DMS53 treated with DMSO at 0.1 percent for 48 hours (cell line): ENCODE data around the gene NUDT15.
"Not testable (repeated sequence)": the region's sequence is repeated elsewhere in the genome, so short reads cannot be mapped to it uniquely, and the experiment has no call there.

ENCODE experiments used
- DNase-seq: peaks from one replicate; lab custom pipeline; 2025; ENCODE audit not compliant: unreplicated experiment; lab: John Stamatoyannopoulos, UW

The NUDT15 gene

DNA sequence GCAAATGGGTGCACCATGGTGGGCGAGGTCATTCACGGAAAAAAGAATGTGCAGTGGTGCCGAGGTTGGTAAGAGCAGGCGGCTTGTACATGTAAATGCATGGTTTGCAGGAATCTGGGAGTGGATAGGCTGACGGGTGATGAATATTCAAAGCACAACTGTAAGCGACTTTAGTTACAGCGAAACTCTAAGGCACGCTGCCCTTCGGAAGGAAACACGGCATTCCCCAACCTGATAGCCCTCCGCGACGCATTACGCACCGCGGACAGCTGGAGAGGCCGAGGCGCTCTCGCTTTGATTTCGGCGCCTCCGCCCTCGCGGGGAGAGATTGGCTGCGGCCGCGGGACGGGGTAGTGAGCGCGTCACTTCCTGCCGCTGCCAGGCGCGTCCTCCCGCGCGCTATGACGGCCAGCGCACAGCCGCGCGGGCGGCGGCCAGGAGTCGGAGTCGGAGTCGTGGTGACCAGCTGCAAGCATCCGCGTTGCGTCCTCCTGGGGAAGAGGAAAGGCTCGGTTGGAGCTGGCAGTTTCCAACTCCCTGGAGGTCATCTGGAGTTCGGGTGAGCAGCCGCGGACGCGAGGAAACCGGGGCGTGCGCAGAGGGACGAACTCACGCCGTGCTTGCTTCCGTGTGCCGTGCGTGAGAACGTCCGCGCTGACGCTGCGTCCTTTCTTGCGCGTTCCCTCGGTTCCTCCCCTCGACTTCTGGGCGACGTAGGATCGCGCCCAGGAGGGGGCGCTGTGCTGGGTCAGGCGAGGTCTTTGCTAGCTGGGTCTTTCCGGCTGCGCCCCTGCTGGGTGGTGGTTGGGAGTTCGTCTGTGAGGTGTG, at the start of gene NUDT15:
Gene NUDT15, plus strand, starts transcription at position 381 of the 828 bp plus-strand sequence. Its CDS starts 21 bp downstream, at position 402.
- DNase-seq: peak; percentile 84

DNA sequence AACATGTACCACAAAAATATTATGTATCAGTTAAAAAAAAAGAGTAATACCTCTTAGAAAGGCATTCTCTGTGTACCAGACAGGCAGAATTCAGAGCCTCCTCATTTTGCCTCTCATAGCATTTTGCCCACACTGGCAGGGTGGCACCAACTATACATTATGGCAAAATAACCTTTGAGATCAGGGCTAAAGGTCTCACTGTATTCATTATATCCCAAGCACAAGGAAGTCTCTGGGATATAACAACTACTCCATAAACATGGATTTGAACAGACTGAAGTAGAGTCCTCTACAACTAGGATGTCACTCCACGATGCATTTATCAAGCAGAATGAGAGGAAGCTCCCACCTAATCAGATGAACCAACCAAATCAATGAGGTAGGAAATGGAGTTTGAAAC, 47.1 kb upstream of the NUDT15 start:
- DNase-seq: no peak

DNA sequence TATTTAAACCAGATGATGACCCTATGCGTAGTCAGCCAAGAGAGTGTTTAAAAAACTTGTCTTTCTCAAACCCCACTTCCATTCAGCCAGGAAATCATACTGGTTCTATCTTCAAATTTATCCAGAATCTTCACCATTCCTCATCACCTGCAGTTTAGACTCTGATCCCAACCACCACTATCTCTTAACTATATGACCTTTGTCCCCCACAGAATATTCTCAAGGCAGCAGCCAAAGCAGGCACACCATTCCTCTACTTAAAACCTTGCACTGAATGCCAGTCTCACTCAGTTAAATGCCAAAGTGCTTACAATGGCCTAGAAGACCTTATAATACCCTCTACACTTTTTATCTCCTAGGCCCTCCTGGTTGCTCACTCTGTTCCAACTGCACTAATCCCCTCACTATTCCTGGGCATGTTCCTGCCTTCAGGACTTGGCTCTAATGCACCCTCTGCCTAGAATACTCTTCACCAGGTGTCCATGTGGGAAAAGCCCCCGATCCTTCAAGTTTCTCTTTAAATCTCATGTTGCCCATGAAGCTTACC, 46.5 kb upstream of the NUDT15 start:
- DNase-seq: no peak

DNA sequence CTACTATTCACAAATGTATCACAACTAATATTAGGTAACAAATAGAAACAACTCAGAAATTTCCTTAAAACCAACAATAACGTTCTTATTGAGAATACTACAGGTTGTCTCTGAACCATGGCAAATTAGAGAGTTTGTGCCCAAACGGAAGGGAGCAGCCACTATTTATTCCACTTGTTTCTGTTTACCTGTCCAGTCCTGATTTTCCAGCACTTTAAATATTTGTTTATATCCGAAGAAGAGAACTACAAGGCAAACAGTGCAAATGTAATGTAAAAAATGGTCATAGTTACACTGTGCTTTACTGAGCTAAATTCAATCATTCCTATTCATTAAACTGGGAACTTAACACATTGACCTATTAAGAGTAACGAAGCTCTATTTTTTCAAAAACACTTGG, 45.7 kb upstream of the NUDT15 start:
- DNase-seq: no peak

DNA sequence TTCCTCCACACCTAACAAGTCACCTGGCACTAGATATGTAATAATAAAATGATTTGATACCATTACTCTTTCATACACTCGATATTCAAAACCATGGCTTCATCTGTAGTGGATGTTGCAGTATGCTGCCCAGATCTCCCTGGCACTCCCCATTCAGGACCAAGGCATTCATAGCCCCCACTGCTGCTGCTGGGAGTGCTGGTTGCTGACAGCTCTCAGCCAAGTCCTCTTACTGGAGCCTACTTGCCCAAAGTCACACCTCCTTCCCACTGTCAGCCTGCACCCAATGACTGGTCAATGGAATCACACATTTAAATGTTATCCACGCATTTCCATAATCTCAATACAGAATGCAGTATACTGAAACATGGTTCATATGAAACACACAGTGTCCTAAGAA, 40.1 kb upstream of the NUDT15 start:
- DNase-seq: no peak

DNA sequence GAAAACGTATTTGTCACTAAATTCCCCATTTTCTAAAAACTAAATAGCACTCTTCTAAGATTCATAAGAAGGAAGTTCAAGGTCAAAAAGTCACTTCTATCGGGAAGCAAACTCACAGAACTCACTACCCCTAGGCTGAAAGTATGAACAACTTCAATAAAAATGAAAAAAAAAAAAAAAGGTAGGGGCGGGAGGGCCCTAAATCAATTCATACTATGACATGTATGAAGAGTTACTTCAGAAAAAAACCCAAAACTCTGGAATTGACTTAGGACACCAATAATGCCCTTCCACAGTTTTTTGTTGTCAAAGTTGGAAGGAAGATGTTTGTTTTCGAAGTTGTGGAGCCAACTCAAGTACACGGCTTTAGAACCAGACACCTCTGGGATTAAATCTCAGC, 37.6 kb upstream of the NUDT15 start:
- DNase-seq: no peak

DNA sequence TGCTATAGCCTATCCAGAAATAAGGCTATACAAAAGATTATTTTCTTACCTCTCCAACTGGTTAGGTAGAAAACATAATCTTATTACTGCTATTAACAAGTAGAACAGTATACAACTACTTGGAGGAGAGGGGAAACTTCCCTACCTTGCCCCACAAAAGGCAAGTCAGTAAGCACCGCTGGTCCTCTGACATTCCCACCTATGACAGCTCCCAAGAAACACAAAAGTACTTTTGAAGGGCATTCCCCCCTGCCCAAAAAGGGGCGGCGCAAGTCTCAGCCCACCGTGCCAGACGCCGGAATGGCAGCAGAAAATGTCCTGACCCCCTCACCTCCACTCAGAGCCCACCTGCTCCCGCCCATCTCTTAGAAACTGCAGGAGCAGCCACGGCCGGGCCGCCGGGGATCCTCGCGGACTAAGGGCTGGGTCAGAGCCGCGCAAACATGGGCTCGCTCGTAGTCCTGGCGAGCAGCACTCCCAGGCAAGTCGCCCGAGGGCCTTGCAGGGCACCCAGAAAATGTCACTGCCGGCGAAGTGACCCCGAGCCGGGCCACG, 36.9 kb upstream of the NUDT15 start:
- DNase-seq: no peak

DNA sequence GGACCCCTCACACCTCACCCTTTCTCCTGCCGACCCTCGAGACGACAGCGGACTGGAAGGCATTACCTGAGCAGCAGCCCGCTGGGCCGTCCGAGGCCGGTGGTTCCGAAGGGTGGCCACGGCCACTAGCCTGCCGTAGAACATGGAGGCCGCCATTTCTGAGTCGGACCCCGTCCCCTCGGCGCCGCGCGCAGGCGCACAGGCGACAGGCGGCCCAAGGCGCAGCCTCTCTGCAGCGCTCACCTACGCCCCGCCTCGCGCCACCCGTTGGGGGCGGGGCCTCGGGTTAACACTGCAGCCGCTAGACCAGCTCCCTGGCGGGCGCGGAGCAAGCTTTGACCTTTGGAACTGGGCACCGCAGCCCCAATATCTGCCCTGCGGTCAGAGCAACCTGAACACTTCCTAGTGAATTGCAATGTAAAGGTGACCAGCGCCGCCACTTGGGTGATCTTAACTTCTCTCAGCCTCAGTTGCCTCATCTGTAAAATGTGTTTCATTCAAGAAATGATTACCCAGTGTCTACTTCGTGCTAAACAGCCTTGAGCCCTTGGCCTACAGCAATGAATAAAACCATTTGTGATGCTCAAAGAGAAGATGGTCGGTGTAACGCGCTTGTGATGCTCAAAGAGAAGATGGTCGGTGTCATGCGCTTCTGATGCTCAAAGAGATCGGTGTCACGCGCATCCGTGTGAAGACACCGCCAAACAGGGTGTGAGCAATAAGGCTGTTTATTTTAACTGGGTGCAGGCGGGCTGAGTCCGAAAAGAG, 36.2 kb upstream of the NUDT15 start, which contains the start of gene SUCLA2:
Gene SUCLA2, minus strand, starts transcription at position 160 of the 768 bp plus-strand sequence. Its CDS starts 4 bp downstream, at position 156.
- DNase-seq: peak; percentile 58

DNA sequence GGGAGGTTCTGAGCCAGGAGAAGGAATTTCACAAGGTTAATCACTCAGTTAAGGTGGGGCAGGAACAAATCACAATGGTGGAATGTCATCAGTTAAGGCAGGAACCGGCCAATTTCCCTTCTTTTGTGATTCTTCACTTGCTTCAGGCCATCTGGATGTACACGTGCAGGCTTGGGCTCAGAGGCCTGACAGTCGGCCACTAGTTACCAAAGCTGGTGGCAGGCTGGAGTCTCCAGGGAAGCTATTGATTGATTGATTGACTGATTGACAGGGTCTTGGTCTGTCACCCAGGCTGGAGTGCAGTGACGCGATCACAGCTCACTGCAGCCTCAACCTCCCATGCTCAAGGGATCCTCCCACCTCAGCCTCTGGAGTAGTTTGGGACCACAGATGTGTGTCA, 35.5 kb upstream of the NUDT15 start:
- DNase-seq: not testable (repeated sequence)

DNA sequence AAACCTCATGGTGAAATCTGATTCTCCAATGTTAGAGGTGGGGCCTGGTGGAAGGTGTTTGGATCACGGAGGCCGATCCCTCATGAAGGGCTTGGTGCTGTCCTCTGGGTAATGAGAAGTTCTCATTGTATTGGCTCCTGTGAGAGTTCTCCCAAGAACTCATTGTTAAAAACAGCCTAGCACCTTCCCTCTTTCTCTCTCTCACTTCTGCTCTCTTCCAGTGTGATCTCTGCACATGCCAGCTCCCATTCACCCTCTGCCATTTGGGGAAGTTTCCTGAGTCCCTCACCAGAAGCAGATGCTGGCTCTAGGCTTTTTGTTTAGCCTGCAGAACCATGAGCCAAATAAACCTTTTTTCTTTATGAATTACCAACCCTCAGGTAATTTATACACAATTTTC, 33.3 kb upstream of the NUDT15 start:
- DNase-seq: no peak

DNA sequence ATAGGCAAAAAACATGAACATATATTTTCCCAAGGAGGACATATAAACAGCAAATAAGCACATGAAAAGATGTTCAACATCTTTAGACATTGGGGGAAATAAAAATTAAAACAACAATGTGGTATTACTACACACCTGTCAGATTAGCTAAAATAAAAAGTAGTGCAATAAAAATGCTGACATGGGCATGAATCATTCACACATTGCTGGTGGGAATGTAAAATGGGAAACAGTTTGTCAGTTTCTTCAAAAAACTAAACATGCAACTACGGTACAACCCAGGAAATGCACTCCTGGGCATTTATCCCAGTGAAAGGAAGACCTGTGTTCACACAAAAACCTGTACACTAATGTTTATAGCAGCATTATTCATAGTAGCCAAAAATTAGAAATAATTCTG, 31.1 kb upstream of the NUDT15 start:
- DNase-seq: no peak

DNA sequence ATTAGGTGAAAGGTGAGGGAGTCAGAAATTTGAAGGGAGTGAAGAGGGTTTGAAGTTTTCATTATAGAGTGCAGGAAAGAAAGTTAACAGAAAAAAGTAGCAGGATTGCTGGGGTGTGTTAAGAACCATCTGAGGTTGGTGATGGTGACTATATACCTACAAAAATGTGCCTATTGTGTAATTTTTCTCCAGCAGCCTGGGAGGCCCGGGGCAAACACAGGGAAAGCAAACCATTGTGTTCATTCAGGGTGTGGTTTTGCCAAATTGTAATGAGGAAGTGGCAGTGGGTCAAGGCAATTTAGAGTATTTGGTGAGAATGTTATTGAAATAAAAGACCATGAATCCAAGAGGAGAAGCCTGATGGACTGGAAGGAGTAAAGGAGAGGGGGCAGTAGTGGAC, 28.2 kb upstream of the NUDT15 start:
- DNase-seq: no peak

DNA sequence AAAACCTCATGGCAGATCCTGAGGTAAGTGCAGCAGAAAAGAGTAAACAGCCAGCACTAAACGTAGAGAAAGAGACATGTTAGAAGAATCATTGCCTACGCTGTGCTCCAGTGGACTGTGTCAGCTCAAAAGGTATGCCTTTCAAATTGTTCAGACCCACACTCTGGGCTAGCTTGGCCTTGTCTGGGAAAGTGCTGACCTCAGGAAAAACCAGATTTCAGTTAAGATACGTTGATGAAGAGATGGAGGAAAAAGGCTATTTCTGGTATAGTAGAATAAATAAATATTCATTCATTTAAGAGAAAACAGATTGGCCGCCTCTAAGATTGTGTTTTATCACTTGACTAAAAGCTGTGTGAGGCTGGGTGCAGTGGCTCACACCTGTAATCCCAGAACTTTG, 26.8 kb upstream of the NUDT15 start:
- DNase-seq: no peak

DNA sequence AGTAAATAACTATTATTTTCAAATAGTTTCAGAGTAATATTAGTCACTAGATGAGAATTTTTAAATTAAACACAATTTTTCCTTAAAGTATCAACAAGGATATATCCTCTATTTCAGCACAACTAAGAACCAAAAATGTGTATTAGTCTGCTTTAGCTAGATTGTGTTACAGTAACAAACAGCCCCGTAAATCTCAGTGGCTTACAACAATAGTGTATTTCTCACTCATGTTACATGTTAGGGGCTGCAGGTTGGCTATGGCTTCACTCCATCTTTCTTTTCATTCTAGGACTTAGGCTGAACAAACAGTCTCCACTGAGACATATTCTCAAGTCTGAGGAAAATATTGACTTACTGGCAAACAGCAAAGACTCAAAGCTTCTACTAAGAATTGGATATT, 24.9 kb upstream of the NUDT15 start:
- DNase-seq: no peak

DNA sequence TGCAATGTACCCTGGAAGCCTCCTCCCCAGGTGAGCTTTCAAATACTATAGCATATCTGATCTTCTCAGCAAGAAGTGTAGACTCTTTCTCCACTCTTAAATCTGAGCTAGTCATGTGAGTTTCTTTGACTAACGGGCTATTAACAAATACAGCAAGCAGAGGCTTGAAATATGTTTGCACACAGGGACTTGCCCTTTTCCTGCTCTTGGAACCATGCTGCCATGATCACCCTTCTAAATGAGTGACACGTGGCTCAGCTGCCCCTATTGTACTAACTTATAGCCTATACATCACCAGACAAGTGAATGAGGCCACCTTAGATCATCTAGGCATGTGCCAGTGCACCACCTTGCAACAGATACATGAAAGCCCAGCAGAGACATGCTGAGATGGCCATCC, 23.2 kb upstream of the NUDT15 start:
- DNase-seq: no peak

DNA sequence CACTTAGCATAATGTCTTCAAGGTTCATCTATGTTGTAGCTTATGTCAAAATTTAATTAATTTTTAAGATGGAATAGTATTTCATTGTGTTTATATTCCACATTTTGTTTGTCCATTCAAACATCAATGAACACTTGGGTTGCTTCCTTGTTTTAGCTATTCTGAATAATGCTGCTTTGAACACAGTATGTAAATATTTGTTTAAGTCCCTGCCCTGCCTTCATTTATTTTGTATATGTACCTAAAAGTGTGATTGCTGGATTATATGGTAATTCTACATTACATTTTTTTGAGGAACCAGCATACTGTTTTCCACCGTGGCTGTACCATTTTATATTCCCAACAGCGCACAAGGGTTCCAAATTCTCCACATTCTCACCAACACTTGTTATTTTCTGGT, 18.9 kb upstream of the NUDT15 start:
- DNase-seq: peak; percentile 30

DNA sequence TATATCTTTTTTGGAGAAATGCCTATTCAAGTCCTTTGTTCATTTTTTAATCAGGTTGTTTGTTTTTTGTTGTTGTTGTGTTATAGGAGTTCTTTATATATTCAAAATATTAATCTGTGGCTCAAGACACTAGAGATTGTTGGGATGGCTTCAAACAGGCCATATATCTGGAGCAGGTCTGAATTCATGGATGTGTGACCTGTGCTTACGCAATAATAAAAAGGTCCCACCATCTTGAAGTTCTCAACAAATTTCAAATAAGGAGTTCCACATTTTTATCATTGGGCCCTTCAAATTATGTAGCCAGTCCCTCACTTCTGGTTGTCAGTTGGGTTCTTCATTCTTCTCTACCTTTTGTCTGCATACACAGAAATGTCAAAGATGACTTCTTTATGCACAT, 17.7 kb upstream of the NUDT15 start:
- no peak for DNase-seq

DNA sequence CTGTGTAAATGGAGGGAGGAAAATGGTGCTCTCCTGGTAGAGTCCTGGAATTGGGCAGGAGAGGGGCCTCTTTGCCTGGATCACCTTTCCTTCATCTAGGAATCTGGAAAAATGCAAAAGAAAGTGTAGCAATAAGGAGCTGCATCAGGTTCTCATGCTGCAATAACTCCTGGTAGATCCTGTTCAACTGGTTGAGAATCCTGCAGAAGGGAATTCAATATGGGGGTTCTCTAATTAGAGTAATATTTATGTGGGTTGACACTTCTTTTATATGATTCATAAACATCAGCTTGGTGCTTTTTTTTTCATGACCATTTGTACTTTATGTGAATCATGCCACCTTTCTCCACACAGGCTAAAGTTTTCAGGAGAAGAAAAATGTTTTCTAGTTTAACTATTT, 9.5 kb upstream of the NUDT15 start:
- no peak for DNase-seq

DNA sequence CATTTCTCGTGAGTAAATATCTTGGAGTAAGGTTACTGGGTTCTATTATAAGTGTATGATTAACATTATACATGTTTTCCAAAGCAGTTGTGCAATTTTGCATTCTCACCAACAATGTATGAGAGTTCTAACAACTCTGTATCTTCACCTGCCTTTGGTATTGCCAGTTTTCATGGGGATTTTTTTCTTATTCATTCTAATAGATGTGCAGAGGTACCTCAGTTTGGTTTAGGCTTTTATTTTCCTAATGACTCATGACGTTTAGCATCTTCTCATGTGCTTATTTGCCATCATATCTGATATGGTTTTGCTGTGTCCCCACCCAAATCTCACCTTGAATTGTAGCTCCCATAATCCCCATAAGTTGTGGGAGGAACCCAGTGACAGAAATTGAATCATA, 7.7 kb upstream of the NUDT15 start:
- DNase-seq: no peak

DNA sequence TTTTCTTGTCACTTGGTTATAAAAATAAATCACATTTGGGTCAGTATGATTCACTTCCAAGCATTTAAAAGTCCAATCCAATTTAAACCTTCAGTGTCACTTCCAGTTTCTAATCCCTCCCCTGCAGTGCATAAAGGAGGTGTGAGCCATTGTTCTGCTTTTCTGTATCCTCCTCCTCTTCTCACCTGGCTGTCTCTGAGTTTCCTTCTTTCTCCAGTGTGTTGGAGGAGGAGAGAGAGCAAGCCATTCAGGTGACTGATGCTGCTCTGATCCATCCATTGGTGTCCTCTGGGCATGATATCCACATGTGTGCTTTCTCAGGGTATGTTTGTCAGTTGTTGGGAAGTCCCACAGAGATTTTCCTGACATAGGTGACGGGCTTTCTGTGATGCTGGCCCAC, 1.2 kb downstream of the NUDT15 start:
- no peak for DNase-seq

DNA sequence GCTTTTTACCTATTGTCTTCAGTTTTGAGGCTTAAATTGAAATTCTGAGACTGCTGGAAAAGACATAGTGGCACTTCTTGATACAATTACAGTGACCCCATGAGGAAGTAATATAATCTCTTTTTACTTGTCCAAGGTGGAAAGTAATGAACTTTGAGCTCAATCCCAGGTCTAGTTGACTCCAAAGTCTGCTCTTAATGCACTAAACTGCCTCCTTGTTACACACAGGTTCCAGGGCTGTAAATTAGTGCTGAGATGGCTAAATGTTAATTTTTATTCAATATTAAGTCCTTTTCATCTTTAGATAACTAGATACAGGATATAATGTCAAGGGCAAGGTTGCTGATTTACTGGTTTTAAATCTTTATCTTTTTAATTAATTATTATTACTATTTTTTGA, 2.5 kb downstream of the NUDT15 start:
- no peak for DNase-seq

DNA sequence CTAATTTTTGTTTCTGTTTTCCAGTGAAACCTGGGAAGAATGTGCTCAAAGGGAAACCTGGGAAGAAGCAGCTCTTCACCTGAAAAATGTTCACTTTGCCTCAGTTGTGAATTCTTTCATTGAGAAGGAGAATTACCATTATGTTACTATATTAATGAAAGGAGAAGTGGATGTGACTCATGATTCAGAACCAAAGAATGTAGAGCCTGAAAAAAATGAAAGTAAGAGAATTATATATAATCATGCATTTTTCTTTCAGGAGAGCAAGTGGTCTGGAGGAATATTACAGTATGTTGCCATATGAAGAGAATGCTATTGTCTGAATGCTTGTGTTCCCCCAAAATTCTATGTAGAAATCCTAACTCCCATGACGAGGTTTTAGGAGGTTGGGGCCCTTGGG, 3.4 kb downstream of the NUDT15 start:
- DNase-seq: no peak
